GM13977 (cell line): ENCODE measurements around the gene CDK18.

Experiments
- DNase-seq: peaks from one replicate; pipeline ENCODE4 v3.0.0; 2012; ENCODE audit warnings: low spot score
- CTCF ChIP-seq: IDR thresholded peaks from 2 replicates; pipeline ENCODE4 v1.5.1; 2012; ENCODE audit warnings: mild to moderate bottlenecking, control low read depth; ENCODE audit not compliant: insufficient read depth; ENCODE audit errors: extremely low read depth, missing control alignments
- in situ Hi-C: fragments of 300-500 bp; cut with MboI; formaldehyde crosslinking; loops from one replicate; pipeline ENCODE4 v1.12.0; 2022; ENCODE audit warnings: low sequenced_read_pairs, low pct_unique_long_range_greater_than_20kb, mixed read lengths, inconsistent platforms; ENCODE audit not compliant: unreplicated experiment

CDK18 gene

GRCh38 chr1:205526431-205526830 is 22.0 kb downstream of the CDK18 start:
- in situ Hi-C loops = loop anchor here (10.0 kb wide), 1 partner anchor 138 kb away; no protein-coding TSS in a partner anchor
- no peak for TF ChIP-seq CTCF

GRCh38 chr1:205527931-205528330 is 23.5 kb downstream of the CDK18 start:
- DNase-seq = no peak
- in situ Hi-C loops = loop anchor here (10.0 kb wide), 1 partner anchor 137 kb away; no protein-coding TSS in a partner anchor
- no peak for TF ChIP-seq CTCF

More at GRCh38 chr1:205526431-205526830, 22.0 kb downstream of the CDK18 start:
- DNase-seq = no peak

GRCh38 chr1:205528446-205528886 is 24.0 kb downstream of the CDK18 start:
- no peak for DNase-seq
- in situ Hi-C loops = loop anchor here (10.0 kb wide), 1 partner anchor 136 kb away; no protein-coding TSS in a partner anchor
- peak; percentile 20 for TF ChIP-seq CTCF

- in situ Hi-C loops = loop anchor here (10.0 kb wide), 1 partner anchor 136 kb away; no protein-coding TSS in a partner anchor
- peak; percentile 90 for DNase-seq
- TF ChIP-seq CTCF = peak; percentile 96
These were observed 24.7 kb downstream of the CDK18 start for GRCh38 chr1:205528887-205529825.

GRCh38 chr1:205530116-205530515 is 25.6 kb downstream of the CDK18 start:
- in situ Hi-C loops = no loop called here
- TF ChIP-seq CTCF = no peak
- DNase-seq = no peak

GRCh38 chr1:205531191-205532025 is 26.9 kb downstream of the CDK18 start:
- in situ Hi-C loops = no loop called here

More at GRCh38 chr1:205531191-205532025, 26.9 kb downstream of the CDK18 start:
- TF ChIP-seq CTCF = no peak
- no peak for DNase-seq
